Nucleus accumbens (tissue), 56 donors: ENCODE results near the gene RUNX1.

ENCODE experiments used
- DNase-seq, 56 donors: peaks; one replicate each; lab custom pipeline; 2025; lab: John Stamatoyannopoulos, UW

RUNX1 gene

DNA sequence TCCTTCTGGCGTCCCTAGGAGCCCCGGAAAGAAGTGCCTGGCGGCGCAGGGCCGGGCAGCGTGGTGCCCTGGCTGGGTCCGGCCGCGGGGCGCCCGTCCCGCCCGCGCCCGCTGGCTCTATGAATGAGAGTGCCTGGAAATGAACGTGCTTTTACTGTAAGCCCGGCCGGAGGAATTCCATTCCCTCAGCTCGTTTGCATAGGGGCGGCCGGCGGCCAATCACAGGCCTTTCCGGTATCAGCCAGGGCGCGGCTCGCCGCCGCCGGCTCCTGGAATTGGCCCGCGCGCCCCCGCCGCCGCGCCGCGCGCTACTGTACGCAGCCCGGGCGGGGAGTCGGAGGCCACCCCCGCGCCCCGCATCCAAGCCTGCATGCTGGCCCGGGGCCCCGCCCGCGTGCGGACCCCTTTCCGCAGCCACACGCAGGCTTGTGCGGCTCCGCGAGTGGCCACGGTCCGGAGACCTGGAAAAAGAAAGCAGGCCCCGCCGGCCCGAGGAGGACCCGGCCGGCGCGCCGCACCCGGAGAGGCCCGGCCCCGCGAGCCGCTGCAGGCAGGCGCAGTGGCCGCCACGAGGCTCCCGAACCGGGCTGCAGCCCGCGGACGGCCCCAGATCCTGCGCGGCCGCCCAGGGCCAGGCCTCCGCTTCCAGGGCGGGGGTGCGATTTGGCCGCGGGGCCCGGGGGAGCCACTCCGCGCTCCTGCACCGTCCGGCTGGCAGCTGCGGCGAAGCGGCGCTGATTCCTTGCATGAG is 160.4 kb downstream of the RUNX1 start:
- peak in 39 of 56 donors; percentile 10 to 86 (median 39) for DNase-seq

DNA sequence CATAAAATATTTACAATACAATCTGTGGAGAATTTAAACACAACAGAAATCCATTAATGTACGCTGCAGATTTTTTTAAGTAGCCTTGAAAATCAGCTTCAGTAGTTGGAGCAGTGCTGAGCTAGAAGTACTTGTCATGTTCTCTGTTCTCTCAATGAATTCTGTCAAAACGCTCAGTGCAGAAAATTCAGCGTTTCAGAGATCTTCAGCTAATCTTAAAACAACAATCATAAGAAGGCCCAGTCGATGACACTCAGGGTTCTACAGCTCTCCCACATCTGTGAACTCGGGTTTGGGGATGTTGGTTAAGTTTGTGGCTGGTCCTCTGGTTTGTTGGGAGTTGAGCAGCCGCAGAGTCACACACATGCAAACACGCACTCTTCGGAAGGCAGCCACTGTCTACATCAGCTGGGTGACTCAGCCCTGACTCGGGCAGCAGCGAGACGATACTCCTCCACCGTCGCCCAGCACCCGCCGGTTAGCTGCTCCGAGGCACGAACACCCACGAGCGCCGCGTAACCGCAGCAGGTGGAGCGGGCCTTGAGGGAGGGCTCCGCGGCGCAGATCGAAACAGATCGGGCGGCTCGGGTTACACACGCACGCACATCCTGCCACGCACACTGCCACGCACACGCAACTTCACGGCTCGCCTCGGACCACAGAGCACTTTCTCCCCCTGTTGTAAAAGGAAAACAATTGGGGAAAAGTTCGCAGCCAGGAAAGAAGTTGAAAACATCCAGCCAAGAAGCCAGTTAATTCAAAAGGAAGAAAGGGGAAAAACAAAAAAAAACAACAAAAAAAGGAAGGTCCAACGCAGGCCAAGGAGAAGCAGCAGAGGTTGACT is 161.2 kb downstream of the RUNX1 start:
- DNase-seq = peak in 28 of 56 donors; percentile 16 to 74 (median 49)

DNA sequence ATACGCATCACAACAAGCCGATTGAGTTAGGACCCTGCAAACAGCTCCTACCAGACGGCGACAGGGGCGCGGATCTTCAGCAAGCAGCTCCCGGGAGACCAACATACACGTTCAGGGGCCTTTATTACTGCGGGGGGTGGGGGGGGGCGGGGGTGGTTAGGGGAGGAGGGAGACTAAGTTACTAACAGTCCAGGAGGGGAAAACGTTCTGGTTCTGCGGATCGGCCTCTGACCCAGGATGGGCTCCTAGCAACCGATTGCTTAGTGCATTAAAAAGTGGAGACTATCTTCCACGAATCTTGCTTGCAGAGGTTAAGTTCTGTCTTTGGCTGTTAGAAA is 162.0 kb downstream of the RUNX1 start:
- no peak for DNase-seq

DNA sequence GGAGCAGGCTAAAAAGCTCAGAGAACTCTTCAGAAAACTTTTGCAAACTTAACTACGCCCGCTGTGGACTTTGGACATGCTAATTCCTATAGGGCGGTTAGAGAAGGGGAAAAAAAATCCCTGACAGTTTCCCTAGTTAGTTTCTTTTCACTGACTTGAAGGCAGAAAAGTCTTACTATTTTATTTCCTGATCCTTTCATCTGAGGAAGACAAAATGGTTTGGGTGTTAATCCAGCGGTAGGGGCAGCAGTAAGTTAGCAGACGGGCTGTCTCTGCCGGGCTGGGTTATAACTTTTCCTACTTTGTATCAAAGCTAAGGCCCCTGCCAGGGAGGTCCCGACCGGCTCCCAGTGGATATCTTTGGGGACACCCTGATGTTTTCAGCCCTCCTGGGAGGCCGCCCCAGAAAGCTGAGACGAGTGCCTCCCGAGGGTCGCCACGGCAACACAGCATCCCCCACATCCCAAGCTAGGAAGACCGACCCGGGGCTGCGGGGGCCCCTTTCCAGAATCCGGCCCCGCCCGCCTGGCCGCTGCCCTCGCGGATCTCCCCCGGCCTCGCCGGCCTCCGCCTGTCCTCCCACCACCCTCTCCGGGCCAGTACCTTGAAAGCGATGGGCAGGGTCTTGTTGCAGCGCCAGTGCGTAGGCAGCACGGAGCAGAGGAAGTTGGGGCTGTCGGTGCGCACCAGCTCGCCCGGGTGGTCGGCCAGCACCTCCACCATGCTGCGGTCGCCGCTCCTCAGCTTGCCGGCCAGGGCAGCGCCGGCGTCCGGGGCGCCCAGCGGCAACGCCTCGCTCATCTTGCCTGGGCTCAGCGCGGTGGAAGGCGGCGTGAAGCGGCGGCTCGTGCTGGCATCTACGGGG is 162.6 kb downstream of the RUNX1 start:
- no peak for DNase-seq

DNA sequence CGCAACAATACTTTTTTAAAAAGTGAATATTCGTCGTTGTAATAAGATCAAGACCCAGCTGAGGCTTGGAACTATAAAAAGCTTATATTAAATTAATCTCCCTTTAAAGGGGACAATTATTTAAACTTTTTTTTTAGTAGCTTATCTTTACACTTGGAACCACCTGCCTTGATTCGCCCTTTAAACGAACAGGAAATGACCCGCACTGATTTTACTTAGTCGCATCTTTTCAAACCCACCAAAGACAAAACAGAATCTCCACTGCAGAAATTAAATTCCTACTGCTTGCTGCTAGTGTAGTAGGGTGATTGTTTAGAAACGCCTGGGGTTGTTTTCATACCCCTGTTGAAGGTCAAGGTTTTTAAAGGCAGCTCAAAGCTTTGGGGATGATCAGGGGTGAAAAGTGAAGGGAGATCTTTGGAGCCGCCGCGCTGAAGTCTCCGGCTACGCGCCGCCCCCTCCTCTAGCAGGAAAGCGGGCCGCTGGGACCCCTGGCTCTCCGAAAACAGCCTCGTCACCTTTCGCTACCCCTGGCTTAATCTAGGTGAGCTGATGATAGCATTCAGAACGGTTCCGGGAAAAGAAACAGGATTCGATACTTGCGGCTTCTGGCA is 163.4 kb downstream of the RUNX1 start:
- no peak for DNase-seq

DNA sequence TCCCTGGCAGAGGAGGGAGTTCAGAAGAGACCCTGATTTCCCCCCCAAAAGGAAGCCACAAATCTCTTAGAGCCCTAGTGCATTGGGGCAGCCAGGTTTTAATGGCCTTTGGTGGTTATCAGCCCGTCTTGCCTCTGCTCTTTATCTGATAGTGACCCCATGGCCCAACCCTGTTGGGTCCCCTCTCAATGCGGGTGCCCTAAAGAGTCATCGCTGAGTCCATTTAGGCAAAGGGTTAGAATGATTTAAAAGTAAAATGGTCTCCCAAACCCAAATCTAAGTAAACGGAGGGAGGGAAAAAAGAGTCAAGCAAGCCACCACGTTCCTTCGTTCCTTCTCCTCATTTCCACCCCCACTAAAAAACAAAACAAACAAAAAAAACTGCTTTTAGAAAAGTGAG is 164.0 kb downstream of the RUNX1 start:
- no peak for DNase-seq

DNA sequence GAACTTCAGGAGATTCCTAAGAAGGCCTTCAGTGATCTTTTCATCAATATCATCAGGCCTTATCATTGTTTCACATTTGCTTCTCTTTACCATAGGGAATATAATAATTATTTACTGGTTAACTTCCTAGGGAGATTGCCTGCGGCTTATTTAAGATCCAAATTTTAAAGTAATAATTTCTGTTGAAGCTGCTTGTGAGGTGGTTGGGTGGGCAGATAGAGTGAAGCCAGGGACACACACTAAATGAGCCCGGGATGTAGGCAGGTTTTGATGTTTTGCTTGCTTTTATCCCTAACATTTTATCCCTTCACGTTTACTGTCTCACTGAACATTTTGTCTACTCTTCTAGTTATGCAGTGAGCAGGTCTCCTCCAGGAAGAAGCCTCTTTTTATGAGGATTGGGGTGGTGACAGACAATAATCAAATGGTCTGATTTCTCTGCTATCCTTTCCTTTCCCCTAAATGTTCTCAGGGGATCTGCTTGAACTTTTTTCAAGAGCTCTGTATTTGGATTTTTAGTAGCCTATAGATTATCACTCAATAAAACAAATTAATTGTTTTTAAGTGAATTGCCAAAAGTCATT is 164.7 kb downstream of the RUNX1 start:
- DNase-seq = no peak

DNA sequence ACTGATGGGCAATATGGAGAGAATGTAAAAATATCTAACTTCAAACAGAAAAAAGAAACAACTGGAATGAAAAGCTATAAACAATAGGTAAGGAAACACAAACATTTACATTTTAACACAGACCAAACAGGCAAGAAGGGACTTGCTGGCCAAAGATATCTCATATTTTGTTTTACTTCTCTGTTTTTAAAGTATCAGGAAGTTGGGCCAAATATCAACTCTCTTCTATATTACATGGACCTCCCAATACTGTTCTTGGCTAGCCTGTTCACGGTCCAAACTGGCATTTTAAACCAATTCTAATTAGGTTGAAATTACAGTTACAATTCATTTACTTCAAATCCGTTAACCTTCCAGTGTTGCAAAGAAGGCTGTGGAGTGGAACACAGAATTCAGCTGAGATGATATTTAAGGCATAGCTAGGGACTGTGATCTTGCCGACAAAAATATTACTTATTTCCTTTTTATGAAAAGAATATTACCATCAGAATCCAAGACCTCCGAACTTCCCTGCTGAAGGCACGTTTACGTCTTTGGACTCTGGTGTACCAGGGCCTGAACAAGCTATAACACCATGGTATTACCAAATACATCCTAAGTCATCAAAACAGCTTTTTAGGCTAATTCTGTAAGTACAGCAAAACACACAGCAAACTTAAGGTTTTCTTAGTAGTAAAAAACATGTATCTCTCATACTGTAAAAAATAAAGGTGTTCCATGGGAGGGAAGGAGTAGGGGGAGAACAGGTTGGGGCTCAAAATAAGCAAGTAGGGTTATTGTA is 165.4 kb downstream of the RUNX1 start:
- no peak for DNase-seq

DNA sequence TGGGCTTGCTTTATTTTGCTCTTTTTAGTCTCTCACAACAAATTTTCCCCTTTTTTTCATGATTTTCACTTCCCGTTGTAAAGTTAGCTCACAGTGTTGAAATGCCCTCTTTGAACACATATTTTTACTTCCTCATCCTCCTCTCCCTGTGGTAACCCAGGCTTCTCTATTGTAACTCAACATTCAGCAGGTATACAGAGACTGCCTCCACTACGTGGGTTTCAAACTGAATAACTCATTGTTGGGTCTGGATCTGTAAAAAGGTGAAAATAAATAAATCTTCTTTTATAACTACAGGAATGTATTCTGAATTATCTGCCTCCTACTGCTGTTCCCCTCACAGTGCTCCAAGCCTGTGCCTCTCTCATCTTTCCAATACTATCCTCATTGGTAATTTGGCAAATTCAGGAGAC is 166.4 kb downstream of the RUNX1 start:
- DNase-seq = no peak

DNA sequence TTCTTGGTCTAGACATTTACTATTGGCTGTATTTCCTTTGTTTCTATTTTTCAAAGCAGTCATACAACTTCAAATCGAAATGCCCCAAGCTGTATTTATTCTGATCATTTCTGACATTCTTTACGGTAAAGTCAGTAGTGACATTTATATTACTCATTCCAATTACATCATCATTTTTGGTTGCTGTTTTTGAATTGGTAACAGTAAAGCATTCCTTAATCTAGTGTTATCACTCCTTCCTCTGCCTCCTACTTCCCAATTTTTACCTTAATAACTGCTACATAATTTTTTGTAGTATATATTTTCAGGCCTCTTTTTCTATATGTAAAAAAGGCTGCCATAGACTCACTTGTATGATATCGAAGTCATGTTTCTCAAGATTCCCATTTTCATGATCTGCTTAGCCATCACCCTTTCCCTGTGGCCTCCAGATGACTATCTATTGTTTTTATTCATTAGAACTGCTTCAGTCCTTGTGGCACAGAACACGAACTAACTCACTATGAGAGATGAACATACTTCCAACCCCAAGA is 167.2 kb downstream of the RUNX1 start:
- DNase-seq = no peak

DNA sequence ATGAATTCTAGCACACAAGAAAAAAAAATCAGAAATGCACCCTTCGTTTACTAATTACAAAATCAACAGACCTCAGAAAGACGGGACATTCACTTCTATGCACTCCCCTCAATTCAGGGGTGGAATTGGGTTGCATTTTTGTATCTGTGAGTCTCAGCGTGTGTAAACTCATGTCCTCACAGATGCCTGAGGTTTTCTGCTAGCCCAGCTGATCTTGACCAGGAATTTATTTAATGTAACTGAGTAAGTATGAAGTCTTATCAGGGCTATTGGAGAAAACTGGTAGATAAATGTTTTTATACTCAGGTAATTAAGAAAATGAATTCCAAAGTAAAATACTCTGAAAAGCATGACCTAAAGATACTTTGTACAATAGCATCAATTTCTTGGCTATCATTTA is 167.7 kb downstream of the RUNX1 start:
- DNase-seq = no peak

DNA sequence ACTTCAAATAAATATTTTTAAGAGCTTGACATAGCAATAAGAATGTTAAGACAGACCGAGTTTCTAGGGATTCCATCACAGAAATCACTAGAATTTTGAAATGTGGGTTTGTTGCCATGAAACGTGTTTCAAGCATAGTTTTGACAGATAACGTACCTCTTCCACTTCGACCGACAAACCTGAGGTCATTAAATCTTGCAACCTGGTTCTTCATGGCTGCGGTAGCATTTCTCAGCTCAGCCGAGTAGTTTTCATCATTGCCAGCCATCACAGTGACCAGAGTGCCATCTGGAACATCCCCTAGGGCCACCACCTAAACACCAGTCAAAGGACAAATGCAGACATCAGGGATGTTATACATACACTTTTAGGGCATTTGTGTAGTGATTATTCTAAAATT is 168.7 kb downstream of the RUNX1 start:
- no peak for DNase-seq

DNA sequence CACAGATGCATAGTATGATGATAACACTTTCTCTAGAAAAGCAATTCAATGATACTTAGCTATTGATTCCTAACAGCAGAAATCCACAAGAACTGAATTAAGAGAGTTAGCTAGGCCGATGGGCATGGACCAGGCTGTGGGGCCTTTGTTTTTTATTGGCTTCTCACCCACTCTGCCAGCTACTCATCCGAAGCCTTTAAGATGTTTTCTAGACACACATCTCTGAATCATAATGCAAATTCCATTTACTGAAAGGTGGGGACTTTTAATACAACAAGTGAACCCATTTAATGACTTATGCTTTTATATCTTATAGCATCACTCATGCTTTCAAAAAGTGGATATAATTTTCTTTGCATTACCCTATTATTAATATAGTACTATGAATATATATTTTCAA is 170.2 kb downstream of the RUNX1 start:
- no peak for DNase-seq

DNA sequence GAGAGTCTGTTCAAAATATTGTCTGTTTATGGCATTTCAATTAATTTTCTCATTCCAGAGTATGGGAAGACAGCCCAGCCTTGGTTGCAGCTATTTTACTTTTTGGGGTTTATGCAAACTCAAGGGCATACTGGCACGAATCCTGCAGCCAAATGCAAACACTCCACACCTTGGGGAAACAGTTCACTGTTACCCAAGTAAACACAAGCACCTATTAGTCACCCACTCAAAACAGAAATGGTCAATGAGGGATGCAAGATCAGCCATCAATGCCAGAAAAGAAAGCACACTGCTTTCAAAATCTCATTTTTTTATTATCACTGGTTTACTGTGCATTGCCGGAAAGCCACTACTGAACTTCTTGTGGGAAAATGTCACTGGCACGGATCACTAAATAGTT is 170.6 kb downstream of the RUNX1 start:
- no peak for DNase-seq

DNA sequence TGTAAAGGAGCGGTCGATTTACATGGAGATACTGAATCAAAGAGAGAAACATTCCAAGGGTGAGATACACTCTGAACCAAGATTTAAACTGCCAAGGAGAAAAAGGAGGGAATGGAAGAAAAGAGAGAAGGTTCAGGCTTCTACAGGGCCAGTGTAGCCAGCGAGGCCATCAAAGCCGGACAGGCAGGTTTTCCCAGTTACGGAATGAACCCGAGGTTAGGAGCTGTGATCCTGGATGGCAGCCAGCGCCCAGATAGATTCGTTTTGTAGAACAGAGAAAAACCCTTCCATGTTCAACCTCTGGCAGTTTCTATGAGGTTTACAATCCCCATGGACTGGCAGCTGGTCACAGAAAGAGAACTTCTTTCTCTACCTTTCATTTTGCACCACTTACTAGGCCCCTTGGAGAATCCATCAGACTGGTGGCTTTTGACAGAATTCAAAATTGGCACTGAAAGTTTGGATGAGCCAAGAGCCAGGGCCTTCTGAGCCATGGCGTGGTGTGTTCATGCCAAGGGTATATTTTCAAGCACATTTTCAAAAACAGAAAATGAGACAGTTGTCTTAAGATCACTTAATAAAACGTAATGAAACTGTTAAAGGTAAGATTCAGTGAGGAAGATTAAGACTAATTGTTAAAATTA is 171.5 kb downstream of the RUNX1 start:
- DNase-seq = no peak

DNA sequence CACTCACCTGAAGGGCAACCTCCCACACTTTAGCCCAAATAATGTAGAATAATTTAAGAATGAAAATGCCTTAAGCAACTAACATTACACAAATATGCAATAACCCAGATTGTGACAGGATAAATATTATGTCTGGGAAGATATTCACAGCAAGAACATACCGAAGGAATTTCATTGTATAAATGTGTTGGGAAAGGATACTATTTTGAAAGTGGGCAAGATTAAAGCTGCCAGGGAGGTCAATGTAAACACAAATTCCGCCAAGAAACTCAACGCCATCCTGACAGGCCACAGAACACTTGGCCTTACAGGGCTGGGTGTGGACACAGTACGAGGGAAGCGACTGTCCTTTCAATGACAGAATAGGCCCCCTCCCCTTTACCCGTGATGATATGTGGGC is 173.3 kb downstream of the RUNX1 start:
- no peak for DNase-seq

DNA sequence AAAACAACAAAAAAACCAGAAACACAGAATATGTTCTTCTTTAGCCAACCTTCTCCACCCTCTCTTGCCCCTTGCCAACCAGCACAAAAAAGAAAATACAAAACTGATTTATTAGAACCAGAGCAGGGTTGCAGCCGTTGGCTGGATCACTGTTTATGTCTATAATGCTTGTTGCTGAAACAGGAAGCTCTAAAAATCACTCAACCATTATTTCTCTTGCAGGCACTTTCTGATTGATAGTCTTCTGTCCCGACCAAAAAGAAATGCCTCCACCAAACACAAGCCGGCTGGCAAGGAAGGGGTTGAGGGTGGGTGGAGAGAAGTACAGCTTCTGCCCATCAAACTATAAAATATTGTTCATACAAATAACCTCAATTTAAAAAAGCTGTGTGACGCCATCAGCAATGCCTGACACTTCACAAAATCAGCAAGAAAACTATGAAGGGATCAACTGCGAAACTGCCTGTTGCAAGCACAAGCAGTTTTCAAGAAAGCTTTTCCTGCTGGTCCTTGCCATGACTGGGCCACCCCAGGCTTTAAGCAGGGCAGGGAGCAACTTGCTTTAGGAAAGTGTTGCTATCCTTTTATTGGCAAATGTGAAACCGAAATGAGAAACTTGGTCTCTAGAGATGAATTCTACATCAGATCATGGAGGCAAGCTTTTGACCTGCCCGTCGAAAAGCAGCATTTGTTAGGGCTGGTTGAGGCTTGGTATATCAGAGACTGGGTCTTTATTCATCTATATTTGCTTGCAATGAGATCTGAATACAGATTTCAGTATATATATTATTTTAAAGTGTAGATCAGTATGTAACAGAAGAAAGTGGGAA is 174.2 kb downstream of the RUNX1 start:
- DNase-seq = no peak
